ENCODE results near the gene IFNGR2.
A peak's percentile ranks its signal among the peaks of the same experiment; 100 is the strongest.
"Not testable (repeated sequence)": the region's sequence is repeated elsewhere in the genome, so short reads cannot be mapped to it uniquely, and the experiment has no call there.

The IFNGR2 gene, protein sequence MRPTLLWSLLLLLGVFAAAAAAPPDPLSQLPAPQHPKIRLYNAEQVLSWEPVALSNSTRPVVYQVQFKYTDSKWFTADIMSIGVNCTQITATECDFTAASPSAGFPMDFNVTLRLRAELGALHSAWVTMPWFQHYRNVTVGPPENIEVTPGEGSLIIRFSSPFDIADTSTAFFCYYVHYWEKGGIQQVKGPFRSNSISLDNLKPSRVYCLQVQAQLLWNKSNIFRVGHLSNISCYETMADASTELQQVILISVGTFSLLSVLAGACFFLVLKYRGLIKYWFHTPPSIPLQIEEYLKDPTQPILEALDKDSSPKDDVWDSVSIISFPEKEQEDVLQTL

GRCh38 chr21:33403128-33403785, at the start of gene IFNGR2:
Gene IFNGR2, plus strand, starts transcription at chr21:33403413. Its CDS starts 131 bp downstream, at chr21:33403544.
- DNase-seq (ENCODE audit: low read depth), result no peak

GRCh38 chr21:33355355-33355754, 47.9 kb upstream of the IFNGR2 start:
- DNase-seq (ENCODE audit: low read depth), result no peak

- DNase-seq (ENCODE audit: low read depth), result no peak
These were observed 47.2 kb upstream of the IFNGR2 start for GRCh38 chr21:33355996-33356395.

DNA sequence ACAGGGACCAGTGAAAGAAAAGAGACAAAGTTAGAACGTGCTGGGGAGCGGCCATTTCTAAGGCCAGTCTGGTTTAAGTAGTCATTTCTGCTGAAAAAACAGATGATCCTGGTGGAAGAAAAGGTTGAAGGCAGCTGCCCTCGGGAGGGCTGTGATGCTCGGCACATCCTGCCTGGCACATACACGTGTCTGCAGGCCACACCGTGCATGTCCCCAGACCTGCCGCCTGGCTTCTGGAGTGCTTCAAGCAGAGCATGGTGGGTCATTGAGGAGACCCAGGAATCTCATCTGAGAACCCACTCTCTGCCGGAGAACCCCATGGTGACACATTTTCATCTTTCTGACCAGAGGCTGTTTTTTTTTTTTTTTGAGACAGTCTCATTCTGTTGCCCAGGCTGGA, 46.0 kb upstream of the IFNGR2 start:
- no peak for DNase-seq (ENCODE audit: low read depth)

DNA sequence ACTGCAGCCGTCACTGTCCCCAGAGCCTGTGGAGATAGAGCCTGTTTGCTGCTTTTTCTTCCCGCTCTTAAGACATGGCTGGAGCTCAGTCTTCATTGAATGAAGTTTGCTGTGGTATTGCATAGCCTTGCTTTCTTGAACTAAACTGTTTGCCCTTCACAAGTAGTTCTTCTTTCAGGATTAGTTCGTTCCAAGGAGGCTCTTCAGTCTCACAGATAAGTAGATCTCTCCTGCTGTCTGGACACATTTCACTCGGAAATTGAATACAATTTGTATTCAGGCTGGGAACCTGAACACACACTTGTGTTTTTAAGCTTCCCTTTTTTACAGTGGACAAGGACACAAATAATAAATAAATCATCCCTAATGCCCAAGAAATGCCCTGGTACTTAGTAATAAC, 43.8 kb upstream of the IFNGR2 start:
- DNase-seq (ENCODE audit: low read depth), result no peak

DNA sequence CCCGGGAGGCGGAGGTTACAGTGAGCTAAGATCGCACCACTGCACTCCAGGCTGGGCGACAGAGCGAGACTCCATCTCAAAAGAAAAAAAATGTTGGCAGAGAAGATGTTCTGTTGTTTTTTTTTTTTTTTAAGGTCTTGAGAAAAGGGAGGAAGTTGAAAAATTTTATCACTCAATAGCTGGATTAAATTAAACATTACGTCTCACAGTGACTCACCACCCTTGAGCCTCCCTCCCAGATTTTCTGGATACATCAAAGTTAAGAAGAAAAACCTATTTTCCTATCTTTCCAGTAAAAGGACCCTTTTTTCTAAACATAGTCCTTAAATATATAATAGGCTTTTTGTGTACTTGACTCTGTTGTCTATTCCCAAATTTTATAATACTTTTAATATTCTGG, 42.9 kb upstream of the IFNGR2 start:
- no peak for DNase-seq (ENCODE audit: low read depth)

GRCh38 chr21:33360881-33361602, 42.2 kb upstream of the IFNGR2 start:
- DNase-seq (ENCODE audit: low read depth), result peak; percentile 52

- DNase-seq (ENCODE audit: low read depth), result no peak
These were observed 41.1 kb upstream of the IFNGR2 start for GRCh38 chr21:33362044-33362555.

GRCh38 chr21:33363911-33364609, 39.2 kb upstream of the IFNGR2 start:
- not testable (repeated sequence) for DNase-seq (ENCODE audit: low read depth)

DNA sequence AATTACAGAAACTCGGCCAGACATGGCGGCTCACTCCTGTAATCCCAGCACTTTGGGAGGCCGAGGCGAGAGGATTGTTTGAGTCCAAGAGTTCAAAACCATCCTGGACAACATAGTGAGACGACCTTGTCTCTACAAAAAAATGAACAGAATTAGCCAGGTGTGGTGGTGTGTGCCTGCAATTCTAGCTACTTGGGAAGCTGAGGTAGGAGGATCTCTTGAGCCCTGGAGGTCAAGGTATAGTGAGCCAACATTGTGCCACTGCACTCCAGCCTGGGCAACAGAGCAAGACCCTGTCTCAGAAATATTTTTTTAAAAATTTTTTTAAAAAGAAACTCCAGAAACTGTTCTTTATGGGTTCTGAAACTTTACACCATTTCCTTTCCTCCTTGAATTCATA, 38.4 kb upstream of the IFNGR2 start:
- DNase-seq (ENCODE audit: low read depth), result no peak

DNA sequence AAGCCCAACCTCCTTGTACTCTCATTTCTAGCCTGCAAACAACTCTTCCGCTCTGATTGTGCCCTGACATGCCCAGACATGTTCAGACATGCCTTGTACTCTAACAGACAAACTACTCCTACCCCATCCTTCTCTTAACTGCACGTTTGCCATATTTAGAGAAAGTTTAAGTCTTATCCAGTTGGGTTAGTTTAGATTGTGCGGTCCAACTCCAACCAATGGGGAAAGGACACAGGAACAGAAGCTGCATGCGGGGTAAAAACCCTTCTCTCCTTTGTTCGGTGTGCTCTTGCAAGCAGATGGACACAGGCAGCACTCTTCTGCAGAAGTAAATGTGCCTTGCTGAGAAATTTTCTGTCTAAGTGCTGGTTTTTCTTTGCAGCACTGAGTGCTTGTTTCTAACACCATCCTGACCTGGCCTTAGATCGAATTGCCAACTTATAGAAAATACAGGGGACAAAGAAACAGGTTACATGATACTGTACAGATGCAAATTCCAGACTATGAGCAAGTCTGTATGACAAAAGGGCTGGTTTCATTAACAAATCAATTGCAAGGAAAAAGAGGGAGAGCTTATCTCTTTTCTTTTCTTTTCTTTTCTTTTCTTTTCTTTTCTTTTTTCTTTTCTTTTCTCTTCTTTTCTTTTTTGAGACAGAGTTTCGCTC, 35.8 kb upstream of the IFNGR2 start:
- DNase-seq (ENCODE audit: low read depth), result no peak

DNA sequence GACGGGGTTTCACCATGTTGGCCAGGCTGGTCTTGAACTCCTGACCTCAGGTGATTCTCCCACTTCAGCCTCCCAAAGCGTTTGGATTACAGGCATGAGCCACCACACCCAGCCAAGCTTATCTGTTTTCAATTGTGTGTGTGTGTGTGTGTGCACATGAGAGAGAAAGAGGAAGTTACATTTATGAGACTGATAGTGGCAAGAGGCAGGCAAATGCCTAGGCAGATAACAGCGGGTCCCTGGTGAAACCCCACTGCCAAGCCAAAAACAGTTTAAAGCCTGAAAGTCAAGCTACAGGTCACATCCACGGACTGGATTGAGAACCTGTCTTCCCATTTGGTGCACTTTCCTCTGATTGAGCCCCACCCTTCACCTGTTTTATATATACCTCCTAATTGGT, 35.1 kb upstream of the IFNGR2 start:
- DNase-seq (ENCODE audit: low read depth), result no peak

- no peak for DNase-seq (ENCODE audit: low read depth)
These were observed 34.6 kb upstream of the IFNGR2 start for GRCh38 chr21:33368576-33368975.

- no peak for DNase-seq (ENCODE audit: low read depth)
These were observed 33.6 kb upstream of the IFNGR2 start for GRCh38 chr21:33369586-33369985.

- DNase-seq (ENCODE audit: low read depth), result no peak
These were observed 32.9 kb upstream of the IFNGR2 start for GRCh38 chr21:33370305-33370704.

DNA sequence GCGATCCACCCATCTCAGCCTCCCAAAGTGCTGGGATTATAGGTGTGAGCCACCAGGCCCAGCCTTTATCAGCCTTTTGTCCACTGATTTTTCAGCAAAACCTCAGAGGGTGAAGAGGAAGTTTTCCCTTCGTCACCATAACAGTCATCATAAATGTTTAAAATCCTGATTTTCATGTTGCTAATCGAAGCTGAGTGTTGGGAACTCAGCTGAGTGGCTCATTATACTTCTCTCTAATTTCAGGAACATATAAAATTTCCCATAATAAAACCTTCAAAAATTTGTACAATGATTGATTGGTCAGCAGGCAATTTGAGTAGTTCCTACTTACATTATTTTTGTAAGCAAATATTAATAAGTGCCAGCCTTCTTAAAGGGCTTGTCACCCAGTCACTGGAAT, 31.8 kb upstream of the IFNGR2 start:
- no peak for DNase-seq (ENCODE audit: low read depth)

GRCh38 chr21:33372582-33372981, 30.6 kb upstream of the IFNGR2 start:
- no peak for DNase-seq (ENCODE audit: low read depth)

DNA sequence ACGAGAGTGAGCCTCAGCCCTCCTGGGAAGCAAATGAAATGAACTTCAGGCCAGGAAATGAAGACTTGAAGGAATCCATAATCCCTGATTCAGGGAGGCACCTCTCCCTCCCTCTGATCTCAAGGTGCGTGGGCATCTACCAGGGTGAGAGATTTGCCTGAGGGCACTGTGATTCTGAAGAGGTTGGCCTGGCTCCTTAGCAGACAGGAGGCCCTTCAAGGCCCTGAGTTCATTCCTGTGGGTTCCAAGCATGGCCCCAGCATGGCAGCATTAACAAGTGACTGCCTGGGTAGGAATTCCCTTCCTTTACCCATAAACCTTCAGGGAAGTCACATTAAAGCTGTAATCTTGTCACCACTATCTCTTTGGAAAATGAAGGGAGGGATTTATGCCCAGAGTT, 29.8 kb upstream of the IFNGR2 start:
- no peak for DNase-seq (ENCODE audit: low read depth)

DNA sequence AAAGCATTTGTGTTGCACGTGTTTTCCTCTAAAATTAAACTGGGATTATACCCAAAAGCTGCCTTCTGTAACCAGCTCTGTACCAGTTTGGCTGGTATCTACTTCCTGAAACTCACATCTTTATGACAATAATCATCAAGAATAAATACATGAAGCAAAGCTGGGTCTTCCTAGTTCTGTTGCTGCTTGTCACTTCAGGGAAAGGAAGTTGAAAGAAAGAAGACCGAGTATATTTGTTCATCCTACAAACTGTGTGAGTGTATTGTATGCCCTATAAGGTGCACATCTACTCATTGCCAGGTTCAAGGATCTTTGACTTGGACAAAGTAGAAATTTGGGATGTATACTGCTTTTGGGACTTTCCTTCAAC, 29.1 kb upstream of the IFNGR2 start:
- DNase-seq (ENCODE audit: low read depth), result no peak

GRCh38 chr21:33374450-33375096, 28.6 kb upstream of the IFNGR2 start:
- no peak for DNase-seq (ENCODE audit: low read depth)

GRCh38 chr21:33375101-33375644, 28.0 kb upstream of the IFNGR2 start:
- no peak for DNase-seq (ENCODE audit: low read depth)

Measured in HS-27A (cell line).